HepG2 (cell line): ENCODE data around the gene CD46. TPM values are rescaled to one million over a fixed set of nuclear protein-coding genes. Genes with fewer than 3 reads are reported as not detected.

Experiments used
- ATAC-seq: fragments of 200-7000 bp; cut with Tn5 transposase; 3 replicates; pipeline ENCODE4 v1.9.1; 2020; ENCODE audit warnings: mild to moderate bottlenecking, moderate library complexity
- BruUV-seq: library from RNA; stranded (reverse); fragments of 400-500 nt; replicated peaks from 2 replicates; lab custom pipeline; 2021; lab: Mats Ljungman, UMichigan
- CTCF ChIA-PET: fragments of 300-600 bp; formaldehyde crosslinking; extraction: SDS; loops from one replicate; lab custom pipeline; 2021; ENCODE audit warnings: low total read pairs, inconsistent platforms, low intra/inter-chr PET ratio; lab: Yijun Ruan, JAX
- POLR2A ChIA-PET: fragments of 350-600 bp; sonication (Branson Sonifier 250); formaldehyde crosslinking; loops from one replicate; lab custom pipeline; 2020; ENCODE audit warnings: antibody characterized with exemption, inconsistent platforms; lab: Yijun Ruan, JAX
- DNase-seq: peaks from one replicate; pipeline ENCODE4 v3.0.0-alpha.2; 2015; ENCODE audit warnings: low spot score
- FAIRE-seq: peaks from 3 replicates; lab custom pipeline; 2011; peaks lifted over from hg19 to GRCh38; lab: Jason Lieb, UNC
- H2AFZ ChIP-seq: one replicate; pipeline ENCODE4 v1.6.1; 2011; ENCODE audit warnings: low read length, inconsistent platforms
- H3K27ac ChIP-seq: fragments of 300-600 bp; 3 replicates; pipeline ENCODE4 v1.8.0; 2011; ENCODE audit warnings: mixed run types, mild to moderate bottlenecking, mixed read lengths, low read length, inconsistent platforms; ENCODE audit not compliant: insufficient read depth; ENCODE audit errors: extremely low read length
- H3K27me3 ChIP-seq, 2 experiments: fragments of 200-600 bp in 1 of 2; 2 replicates in 1 of 2; 3 replicates in 1 of 2; pipeline versions ENCODE4 v1.6.0 to v1.8.0; 2011; ENCODE audit warnings: low read length in 2 of 2, mild to moderate bottlenecking in 2 of 2, moderate library complexity in 2 of 2, inconsistent platforms in 1 of 2; ENCODE audit not compliant: insufficient read depth in 2 of 2, control insufficient read depth in 1 of 2
- H3K36me3 ChIP-seq, 2 experiments: fragments of 200-600 bp in 1 of 2; replicated peaks in 1 of 2; 2 replicates in 1 of 2; 3 replicates in 1 of 2; pipeline versions ENCODE4 v1.5.1 to v1.8.0; 2011; ENCODE audit warnings: low read length in 2 of 2, inconsistent platforms in 1 of 2; ENCODE audit not compliant: insufficient read depth in 2 of 2, control insufficient read depth in 1 of 2
- H3K4me1 ChIP-seq: 2 replicates; pipeline ENCODE4 v1.5.1; 2012; ENCODE audit warnings: low read length, inconsistent platforms; ENCODE audit not compliant: insufficient read depth
- H3K4me2 ChIP-seq: 2 replicates; pipeline ENCODE4 v1.6.0; 2011; ENCODE audit warnings: low read depth, low read length, inconsistent platforms
- H3K4me3 ChIP-seq, 3 experiments: fragments of 200-600 bp in 1 of 3; sonication (generic), shearing (Covaris generic) in 1 of 3; replicated peaks in 1 of 3; 2 replicates each; pipeline ENCODE4 v1.5.1; 2011 to 2016; ENCODE audit warnings: low read length in 3 of 3, inconsistent platforms in 2 of 3, low read depth in 2 of 3, mild to moderate bottlenecking in 2 of 3, control low read depth in 1 of 3, mixed read lengths in 1 of 3; ENCODE audit not compliant: insufficient read depth in 1 of 3
- H3K79me2 ChIP-seq: one replicate; pipeline ENCODE4 v1.6.1; 2011; ENCODE audit warnings: low read length, inconsistent platforms; ENCODE audit not compliant: insufficient read depth
- H3K9ac ChIP-seq: 2 replicates; pipeline ENCODE4 v1.6.0; 2011; ENCODE audit warnings: mild to moderate bottlenecking, low read depth, low read length, inconsistent platforms; ENCODE audit not compliant: insufficient read depth
- H3K9me3 ChIP-seq: 2 replicates; pipeline ENCODE4 v1.5.1; 2012; ENCODE audit warnings: mild to moderate bottlenecking, low read length
- H4K20me1 ChIP-seq: 2 replicates; pipeline ENCODE4 v1.6.0; 2011; ENCODE audit warnings: inconsistent platforms, mild to moderate bottlenecking, low read length, moderate library complexity; ENCODE audit not compliant: insufficient read depth
- NFYB ChIP-seq: sonication (generic); formaldehyde crosslinking; IDR thresholded peaks from 2 replicates; pipeline ENCODE4 v1.4.0; 2020; ENCODE audit warnings: missing genetic modification reagents
- NFYC ChIP-seq: IDR thresholded peaks from 2 replicates; pipeline ENCODE4 v1.6.1; 2016; ENCODE audit warnings: missing genetic modification reagents, missing compliant biosample characterization
- PCBP1 ChIP-seq: fragments of 200-400 bp; formaldehyde crosslinking; IDR thresholded peaks from 2 replicates; pipeline ENCODE4 v1.6.1; 2017; ENCODE audit warnings: mild to moderate bottlenecking, low read depth, low read length, borderline replicate concordance
- ZNF619 ChIP-seq: sonication (generic); formaldehyde crosslinking; IDR thresholded peaks from 2 replicates; pipeline ENCODE4 v1.4.0; 2020; ENCODE audit warnings: mild to moderate bottlenecking, missing genetic modification reagents
- ZNF83 ChIP-seq: sonication (generic); formaldehyde crosslinking; IDR thresholded peaks from 2 replicates; pipeline ENCODE4 v1.4.0; 2020; ENCODE audit warnings: missing genetic modification reagents, mild to moderate bottlenecking, borderline replicate concordance
- WGBS: methylation state at CpG from one replicate; pipeline ENCODE4 v1.1.6; 2017; ENCODE audit warnings: low lambda C conversion rate; 5-methylcytosine and 5-hydroxymethylcytosine counted together
- in situ Hi-C: cut with HindIII; loops from 2 replicates; pipeline ENCODE4 v1.10.0; 2017; ENCODE audit warnings: low pct_unique_long_range_greater_than_20kb; ENCODE audit not compliant: extremely low pct_ligation_motif_present
- intact Hi-C: fragments of 100-400 bp; cut with micrococcal nuclease; formaldehyde crosslinking; loops from one replicate; pipeline ENCODE4 v1.10.0; 2022; ENCODE audit not compliant: unreplicated experiment
- polyA plus RNA-seq, 8 experiments: library from polyadenylated mRNA; depleted of rRNA in 3 of 8; stranded (reverse) in 7 of 8; unstranded in 1 of 8; fragments of >200 nt; fragmentation: Illumina TruSeq in 4 of 8; extraction: Trizol in 4 of 8; gene quantifications; 2 replicates each; pipeline versions ENCODE4 v1.2.1 to v1.2.3, GENCODE V29; 2011 to 2016; ENCODE audit warnings: low read depth in 4 of 8, missing spikeins in 1 of 8, mixed read lengths in 1 of 8; ENCODE audit not compliant: insufficient read depth in 1 of 8
- total RNA-seq, 5 experiments: library from RNA; depleted of rRNA; stranded (reverse); fragments of >200 nt; fragmentation: Illumina TruSeq; extraction: Trizol; gene quantifications; 2 replicates each; pipeline ENCODE4 v1.2.3, GENCODE V29; 2016; ENCODE audit warnings: low read depth in 1 of 5

Gene CD46
- total and polyA plus RNA-seq, 2 of the 13 experiments (the other 11 are each of a cell fraction or from before 2014, with no cell fraction given), result 130 to 277 TPM

DNA sequence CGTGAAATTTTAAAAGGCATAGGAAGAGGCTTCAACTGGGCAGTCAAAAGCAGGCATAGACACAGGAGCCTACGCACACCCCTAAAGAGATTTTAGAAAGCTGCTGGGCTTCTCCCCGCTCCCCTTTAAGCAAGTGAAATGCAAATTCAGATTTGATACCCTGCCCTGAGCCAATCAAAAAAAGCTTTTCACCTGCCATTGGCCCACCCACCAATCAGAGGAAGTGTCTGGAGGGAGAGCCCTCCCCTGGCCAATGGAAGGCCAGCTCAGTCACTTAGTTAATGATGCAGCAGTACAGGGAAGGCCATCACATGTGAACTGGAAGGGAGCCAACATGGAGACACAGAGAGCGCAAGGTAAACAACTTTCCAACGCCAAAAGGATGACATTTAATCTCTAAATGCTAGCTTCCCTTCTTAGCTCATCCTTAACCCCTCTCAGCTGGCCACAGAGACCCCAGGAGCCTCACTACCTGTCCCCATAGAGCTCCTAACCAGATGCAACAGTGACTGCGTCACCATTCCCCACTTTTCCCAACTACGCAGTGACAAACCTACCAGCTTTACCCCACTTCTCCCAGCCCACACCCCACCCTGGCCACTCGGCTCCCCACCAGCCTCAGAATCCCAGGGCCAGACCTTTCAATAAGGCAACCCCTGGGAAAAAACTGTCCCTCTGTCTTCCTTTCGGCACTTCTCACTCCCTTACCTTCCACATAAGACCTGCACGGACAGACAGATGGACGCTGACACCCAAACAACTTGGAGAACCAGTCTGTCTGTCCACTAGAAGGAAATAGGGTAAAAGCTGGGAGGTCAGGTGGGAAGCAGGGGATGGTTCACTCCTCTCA lies 71.0 kb downstream of the CD46 start:
- WGBS, result 94% methylated on average over 11 of the region's 11 CpGs
- ATAC-seq (no peak), DNase-seq (no peak), FAIRE-seq (no peak)
- Histone ChIP-seq H3K79me2 (peaks cover 36% of the 10 kb centered on the region), H2AFZ (no peak overlapping the region), H3K9ac (no peak overlapping the region), H3K27ac (no peak overlapping the region), H3K4me2 (peak overlapping the region; percentile 39; the same call in 1 of the 2 replicates), H3K4me3 (no peak overlapping the region), H3K4me1 (peaks cover 51% of the 10 kb centered on the region), H3K27me3 (no peaks in the 10 kb centered on the region; a peak in 2 of 5 replicates), H3K9me3 (no peaks in the 10 kb centered on the region), H3K36me3 (peaks cover 1 to 14% of the 10 kb centered on the region in 2 experiments; a peak in 4 of 5 replicates), H4K20me1 (0 out of 2 replicates have a peak, but pooled peaks cover 4% of the 10 kb centered on the region)
- no TSS peak for BruUV-seq
- intact Hi-C loops, result no loop called here
- ChIA-PET POLR2A (interaction anchor here (0.6 kb wide), 1 partner anchor 26 kb away, joined by 3 read pairs; no protein-coding TSS in a partner anchor), CTCF (no interaction called here)
- in situ Hi-C loops, result no loop called here
- TF ChIP-seq ZNF619 (CRISPR knock-in tag) (no peak), NFYB (CRISPR knock-in tag) (peak; percentile 47), NFYC (CRISPR knock-in tag) (peak; percentile 68)

DNA sequence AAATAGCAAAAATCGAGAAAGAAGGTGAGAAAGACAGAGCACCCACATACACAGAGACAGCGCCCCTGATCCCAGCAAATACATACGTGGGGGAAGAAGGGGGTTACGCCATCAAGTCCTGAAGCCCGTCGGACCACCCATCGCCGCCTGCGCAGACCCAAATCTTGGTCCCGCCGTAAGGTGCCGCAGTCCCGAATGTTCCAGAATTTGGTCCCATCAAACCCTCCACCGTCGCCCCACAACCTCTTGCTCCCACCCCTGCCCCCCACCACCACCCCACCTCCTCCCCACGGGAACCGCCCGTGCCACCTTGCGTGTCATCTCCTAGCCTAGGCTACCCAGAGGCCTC lies 71.7 kb downstream of the CD46 start:
- Histone ChIP-seq H2AFZ (peak overlapping the region; percentile 23), H3K27ac (no peak overlapping the region), H3K79me2 (peaks cover 36% of the 10 kb centered on the region), H4K20me1 (0 out of 2 replicates have a peak, but pooled peaks cover 2% of the 10 kb centered on the region), H3K4me2 (peak overlapping the region; percentile 91), H3K4me3 (peak overlapping the region in 2 of 3 experiments; percentile 32 to 62; a peak in 3 of 6 replicates), H3K27me3 (no peaks in the 10 kb centered on the region; a peak in 2 of 5 replicates), H3K9ac (peak overlapping the region; percentile 48; the same call in 1 of the 2 replicates), H3K9me3 (no peaks in the 10 kb centered on the region), H3K4me1 (peaks cover 58% of the 10 kb centered on the region), H3K36me3 (peaks cover 0 to 13% of the 10 kb centered on the region in 2 experiments; a peak in 4 of 5 replicates)
- 93% methylated on average over 19 of the region's 19 CpGs for WGBS
- TF ChIP-seq PCBP1 (0 out of 2 replicates have a peak, but pooled peaks have one; percentile 13), ZNF83 (CRISPR knock-in tag) (no peak)
- DNase-seq (no peak), FAIRE-seq (no peak), ATAC-seq (no peak)
- intact Hi-C loops, result no loop called here
- CTCF ChIA-PET, result no interaction called here
- POLR2A ChIA-PET, result interaction anchor here (0.6 kb wide), 1 partner anchor 27 kb away, joined by 3 read pairs; no protein-coding TSS in a partner anchor
- no TSS peak for BruUV-seq
- in situ Hi-C loops, result no loop called here
